OCI-LY1 (cell line): ENCODE measurements around the gene LANCL2.

ENCODE experiments used
- CTCF ChIP-seq: fragments of 200-600 bp; sonication (generic), shearing (Covaris generic); IDR thresholded peaks from 2 replicates; pipeline ENCODE4 v1.5.1; 2017; ENCODE audit warnings: mild to moderate bottlenecking, antibody characterized with exemption, low read length, moderate library complexity, mixed read lengths
- EZH2 ChIP-seq: fragments of 200-600 bp; sonication (generic), shearing (Covaris generic); IDR thresholded peaks from 2 replicates; pipeline ENCODE4 v1.8.0; 2017; ENCODE audit warnings: borderline replicate concordance, mixed run types, mild to moderate bottlenecking, antibody characterized with exemption, low read length, moderate library complexity, mixed read lengths

GRCh38 chr7:55360486-55360885 is 4.7 kb upstream of the LANCL2 start:
- TF ChIP-seq CTCF (no peak), EZH2 (no peak)
